NCI-H1436 (cell line): ENCODE data around the gene INPP5D.
"Not testable (repeated sequence)": the region's sequence is repeated elsewhere in the genome, so short reads cannot be mapped to it uniquely, and the experiment has no call there.

Source experiments
- DNase-seq: peaks from one replicate; lab custom pipeline; 2025; lab: John Stamatoyannopoulos, UW

The INPP5D gene

DNA sequence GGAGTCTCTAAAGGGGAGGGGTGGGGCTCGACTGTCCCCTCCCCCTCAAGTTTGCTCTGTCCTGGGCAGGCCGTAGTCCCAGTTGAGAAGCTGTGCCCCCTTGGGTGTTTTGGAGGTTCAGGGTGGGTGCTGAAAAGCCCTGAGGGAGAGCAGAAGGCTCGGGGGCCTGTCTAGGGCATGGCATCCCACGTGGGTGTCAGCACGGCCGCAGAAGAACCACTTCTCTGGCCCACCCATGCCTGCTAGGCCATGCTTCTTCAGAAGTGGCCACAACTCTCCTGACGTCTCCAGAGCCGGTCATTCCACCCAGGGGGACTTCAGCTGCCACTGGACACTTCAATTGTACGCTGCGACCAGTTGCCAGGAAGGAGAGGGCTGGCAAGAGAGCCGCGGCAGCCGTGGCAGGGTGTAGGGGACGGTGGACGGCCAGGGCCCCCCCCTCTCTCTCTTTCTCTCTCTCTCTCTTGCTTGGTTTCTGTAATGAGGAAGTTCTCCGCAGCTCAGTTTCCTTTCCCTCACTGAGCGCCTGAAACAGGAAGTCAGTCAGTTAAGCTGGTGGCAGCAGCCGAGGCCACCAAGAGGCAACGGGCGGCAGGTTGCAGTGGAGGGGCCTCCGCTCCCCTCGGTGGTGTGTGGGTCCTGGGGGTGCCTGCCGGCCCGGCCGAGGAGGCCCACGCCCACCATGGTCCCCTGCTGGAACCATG is at the start of gene INPP5D:
TSS of gene INPP5D (plus strand) at position 546 of the 704 bp plus-strand sequence. CDS start at position 683, 137 bp downstream.
- no peak for DNase-seq

DNA sequence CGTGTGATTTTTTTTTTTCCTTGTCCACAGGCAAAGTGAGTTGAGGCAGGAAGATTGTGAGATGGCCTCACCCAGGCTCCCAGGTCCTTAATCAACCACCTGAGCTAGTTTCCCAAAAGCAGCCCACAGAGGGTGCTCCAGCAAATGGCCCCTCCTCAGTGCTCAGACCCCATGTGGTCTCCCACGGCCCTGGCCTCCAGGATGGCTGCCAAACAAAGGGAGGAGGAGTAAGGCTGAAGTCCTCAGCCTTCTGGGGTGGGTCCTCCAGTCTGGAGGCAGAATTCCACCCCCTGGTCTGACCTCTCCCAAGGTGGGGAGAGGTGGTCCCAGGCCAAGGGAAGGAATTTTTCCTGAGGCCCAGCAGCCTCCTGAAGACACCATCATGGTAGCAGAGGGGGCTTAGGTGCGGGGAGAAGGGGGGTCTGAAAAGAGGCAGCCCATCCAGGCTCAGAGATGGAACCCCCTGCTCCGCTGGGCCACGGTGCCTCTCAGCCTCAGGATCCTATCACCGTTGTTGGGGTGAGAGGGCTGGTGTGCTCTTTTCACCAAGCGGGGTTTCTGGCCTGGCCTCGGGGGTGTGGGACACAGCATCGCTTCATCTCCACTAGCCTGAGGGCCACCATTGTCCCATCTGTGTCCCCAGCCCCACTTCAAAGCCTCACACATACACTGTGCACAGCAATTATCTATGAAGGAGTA is 49.4 kb upstream of the INPP5D start:
- no peak for DNase-seq

DNA sequence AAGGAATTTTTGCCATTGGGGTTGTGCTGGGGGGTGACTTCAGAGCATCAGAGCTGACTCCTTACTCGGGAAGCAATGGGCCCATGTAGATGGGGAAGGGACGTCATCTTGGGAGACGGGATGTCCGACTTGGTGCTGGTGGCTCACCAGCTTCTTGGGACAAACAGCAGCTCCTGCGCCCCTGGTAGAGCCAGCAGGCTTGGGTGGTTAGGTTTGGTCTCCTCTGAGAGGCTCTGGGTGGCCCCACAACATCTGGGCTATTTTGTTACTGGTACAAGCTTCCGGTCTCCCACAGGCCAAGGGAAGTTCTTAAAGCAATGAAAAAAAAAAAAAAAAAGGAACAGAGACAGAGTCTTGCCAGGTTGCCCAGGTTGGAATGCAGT is 48.9 kb upstream of the INPP5D start:
- no peak for DNase-seq

DNA sequence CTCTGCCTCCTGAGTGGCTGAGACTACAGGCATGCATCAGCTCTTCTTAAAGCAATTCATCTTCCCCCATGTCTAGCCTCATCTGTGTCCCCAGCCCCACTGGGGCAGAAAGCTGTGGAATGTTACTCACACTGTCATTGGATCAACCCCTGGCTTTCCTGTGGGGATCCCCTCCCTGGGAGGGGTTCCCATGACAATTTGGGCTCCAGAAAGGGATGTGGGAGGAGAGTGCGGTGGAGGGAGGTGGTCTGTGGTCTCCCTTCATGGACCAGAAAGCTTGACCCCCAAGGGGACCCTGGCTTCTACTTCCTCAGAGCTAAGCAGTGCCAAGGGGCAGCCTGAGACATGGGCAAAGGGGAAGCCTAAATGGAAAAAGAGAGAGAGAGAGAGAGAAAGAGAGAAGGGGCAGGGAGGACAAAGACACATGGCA is 48.4 kb upstream of the INPP5D start:
- no peak for DNase-seq

DNA sequence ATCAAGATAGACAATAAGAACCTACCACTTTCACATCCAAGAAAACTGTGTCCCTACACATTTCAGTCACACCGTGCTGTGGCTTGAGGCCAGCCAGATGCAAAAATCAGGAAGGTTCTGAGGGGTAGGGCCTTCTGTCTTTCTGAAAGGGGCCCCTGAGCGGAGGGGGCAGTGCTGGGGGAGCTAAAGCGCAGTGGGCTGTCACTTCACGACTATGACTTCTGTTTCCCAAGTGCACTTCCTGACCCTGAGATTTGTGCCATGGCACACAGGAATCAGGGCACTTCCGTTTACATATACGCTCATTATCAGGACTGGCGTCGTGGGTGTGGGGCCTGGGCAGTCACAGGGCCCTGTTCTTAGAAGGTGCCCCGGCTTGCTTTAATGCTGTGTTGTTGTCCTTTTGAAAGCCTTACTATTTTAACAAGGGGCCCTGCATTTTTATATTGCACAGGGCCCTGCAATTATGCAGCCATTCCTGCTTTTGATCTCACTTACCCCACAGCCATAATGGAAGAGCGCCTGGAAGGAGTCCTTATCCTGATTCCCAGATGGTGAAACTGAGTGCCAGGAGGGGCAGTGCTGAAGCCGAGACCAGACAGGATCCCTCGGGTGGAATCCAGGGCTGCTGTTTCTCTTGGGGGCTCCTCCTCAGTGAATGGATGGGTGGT is 47.7 kb upstream of the INPP5D start:
- no peak for DNase-seq

DNA sequence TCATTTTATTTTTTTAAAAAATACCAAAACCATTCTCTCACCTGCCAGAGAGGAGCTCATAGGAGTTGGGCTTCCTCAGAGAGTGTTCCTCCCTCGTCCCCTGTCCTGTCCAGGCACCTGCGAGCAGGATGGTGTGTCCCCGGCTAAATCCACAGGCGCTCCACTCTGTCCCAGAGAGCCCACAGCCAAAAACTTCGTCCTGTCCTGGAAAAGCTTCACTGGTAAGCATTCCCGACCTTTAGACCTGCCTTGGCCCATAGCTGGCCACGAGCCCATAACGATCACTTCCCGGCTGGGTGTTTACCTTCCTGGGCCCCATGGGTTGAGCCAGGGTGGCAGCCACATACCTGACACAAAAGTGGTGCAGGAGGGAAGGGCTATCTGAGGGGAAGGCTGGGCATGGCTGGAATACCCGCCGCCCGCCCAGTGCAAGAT is 47.1 kb upstream of the INPP5D start, which contains the start of gene NGEF:
TSS of gene NGEF (minus strand) at position 230 of the 435 bp plus-strand sequence. CDS start 38,366 bp downstream, outside the sequence.
- no peak for DNase-seq

DNA sequence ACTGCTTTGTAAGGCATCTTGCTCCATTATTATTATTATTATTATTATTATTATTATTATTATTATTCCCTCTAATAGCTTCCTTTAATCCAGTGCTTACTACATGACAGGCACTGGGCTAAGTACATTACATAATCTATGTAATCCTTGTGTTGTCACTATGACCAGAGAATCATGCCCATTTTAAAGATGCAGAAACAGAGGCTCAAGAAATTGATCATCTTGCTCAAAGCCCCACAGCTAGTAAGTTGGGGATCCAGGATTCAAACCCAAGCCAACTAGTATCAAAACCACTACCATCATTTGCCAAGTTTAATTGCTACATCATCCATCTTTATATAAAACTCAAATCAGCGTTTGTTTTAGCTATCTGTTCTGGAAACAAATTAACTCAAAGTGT is 46.5 kb upstream of the INPP5D start:
- DNase-seq: no peak

DNA sequence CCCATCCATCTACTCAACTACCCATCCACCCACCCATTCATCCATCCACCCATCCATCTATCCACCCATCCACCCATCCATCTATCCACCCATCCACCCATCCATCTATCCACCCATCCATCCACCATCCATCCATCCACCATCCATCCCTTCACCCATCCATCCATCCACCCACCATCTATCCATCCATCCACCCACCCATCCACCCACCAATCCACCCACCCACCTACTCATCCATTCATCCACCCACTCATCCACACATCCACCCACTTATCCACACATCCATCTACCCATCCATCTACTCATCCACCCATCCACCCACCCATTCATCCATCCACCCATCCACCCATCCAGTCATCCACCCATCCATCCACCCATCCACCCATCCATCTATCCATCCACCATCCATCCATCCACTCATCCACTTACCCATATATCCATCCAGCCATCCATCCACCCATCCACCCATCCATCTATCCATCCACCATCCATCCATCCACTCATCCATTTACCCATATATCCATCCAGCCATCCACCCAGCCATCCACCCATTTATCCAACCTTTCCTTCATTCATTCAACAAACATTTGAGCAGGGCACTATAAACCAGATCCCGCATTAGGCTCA is 45.0 kb upstream of the INPP5D start:
- DNase-seq: no peak

DNA sequence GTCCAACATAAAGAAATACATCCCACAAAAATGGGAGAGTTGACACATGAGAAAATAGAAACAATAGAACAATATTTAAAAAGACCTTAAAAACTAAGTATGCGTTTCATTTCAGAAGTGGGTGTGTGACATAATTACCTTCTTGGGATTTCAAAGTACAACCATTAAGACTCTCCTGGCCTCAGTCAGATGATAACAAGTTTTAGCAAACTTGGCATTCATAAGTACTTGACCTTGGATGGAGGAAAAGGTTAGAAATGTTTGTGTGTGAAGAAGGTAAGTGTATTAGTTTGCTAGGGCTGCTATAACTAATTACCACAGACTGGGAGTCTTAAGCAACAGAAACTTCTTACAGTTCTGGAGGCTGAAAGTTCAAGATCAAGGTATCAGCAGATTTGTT is 42.2 kb upstream of the INPP5D start:
- no peak for DNase-seq

DNA sequence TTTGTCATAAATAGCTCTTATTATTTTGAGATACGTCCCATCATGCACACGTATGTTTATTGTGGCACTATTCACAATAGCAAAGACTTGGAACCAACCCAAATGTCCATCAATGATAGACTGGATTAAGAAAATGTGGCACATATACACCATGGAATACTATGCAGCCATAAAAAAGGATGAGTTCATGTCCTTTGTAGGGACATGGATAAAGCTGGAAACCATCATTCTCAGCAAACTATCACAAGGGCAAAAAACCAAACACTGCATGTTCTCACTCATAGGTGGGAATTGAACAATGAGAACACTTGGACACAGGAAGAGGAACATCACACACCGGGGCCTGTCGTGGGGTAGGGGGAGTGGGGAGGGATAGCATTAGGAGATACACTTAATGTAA is 40.5 kb upstream of the INPP5D start:
- DNase-seq: not testable (repeated sequence)

DNA sequence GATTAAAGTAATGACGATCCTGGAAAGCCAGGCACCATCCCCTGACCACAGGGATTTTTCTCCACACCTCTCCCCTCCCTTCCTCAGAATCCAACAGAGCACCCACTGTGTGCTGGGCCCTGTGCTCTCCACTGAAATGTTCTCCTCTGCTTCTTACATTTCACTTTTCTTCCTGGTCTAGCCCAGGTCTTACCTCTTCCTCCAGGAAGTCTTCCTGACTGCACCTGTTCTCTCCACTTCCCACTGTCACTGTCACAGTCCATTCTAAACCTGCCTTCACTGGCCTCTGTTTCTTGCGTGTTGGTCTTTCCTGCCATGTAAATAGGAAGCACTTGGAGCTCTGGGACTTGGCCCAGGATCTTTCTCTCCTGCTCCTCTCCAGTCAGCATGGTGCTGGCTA is 39.7 kb upstream of the INPP5D start:
- no peak for DNase-seq

DNA sequence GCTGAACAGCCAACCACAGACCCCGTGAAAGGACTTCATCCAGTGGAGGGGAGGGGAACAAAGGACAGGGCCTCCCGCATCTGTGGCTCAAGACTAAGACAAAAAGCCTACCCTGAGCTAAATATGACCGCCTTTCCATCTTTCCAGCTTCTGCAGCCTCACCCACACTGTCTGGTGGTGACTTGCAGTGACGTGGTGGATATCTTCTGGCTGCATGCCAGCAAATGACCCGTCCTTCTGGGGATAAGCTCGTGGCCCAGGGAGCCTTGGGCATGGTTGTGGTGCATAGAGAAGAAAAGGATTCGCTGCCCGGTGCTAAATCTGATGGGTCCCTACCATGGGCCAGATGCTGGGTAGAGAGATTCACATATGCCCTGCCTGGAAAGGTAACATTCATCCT is 38.4 kb upstream of the INPP5D start:
- DNase-seq: no peak

DNA sequence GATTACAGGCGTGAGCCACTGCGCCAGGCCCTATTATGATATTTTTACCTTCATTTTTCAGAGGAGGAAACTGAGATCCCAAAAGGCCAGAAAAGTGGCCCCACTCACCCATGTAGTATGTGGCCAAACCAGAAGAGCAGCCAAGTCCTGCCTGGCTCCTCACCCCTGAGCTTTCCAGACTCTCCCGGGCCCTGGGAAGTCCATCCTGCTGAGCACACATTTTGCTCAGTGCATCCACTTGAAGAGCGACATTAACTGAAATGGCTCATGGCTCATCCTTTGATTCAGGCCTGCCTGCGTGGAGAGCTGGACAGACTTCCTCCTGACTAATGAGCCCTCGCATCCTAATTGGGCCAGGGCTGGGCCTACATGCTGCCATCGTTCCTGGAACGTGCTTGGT is 37.6 kb upstream of the INPP5D start:
- DNase-seq: no peak

DNA sequence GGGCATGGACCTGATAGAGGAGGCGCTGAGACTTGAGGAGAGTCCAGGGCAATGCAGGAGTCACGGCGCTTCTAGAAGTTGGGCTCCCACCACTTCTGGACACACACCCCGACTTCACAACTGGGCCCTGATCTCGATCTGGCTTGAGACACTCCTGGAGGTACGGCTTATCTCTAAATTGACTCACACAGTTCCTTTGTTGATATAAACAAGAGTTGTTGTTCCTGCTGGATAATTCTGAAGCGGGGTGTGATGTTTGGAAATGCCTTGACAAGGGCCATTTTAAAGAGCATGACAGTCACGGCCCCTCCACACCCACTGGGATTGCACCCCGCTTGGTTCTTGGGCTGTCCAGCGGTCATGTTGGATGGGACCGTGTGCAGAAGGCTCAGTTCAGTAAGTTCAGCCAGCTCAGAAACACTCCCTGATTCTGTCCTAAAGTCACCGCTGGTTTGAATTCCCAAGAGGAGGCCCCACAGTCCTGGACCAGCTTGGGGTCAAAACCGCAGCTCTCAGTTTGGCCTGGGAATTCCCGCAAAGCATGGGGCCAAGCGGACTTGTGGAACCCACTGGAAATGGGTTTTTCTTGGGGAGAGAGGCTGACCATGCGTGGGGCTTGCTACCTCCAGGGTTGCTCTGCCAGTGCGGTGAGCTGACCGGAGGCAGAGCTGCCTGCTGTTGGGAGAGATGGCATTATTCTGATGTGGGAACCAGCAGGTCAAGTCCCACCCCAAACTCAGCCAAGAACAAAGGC is 37.0 kb upstream of the INPP5D start:
- DNase-seq: no peak

DNA sequence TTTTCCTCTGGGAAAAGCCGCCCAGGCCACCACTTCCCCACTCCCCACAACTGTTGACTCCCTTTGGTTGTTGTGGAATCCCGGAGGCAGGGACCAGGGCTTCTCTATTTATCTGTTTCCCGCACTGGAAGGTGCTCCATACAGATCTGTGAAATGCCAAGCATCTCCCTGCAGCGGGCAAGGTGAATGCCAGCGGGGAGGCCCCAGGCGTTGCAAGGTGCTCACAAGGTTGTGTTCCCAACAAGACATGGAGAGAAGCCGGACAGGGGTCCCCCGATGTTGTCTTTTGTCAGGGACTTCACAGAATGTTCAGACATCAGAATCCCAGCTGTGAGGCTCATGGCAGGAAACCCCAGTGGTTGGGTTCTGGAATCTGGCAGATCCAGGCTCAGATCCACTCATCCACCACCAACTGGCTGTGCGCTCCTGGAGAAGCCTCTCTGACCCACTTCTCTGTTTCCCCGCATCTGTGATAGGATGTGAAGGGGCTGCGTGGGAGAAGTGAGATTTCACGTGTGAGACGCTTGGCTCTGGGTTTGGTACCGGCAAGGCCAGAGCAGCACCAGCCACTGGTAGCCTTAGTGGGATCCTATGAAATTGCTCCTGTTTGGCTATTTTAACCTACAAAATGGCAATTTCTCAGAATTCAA is 36.3 kb upstream of the INPP5D start:
- no peak for DNase-seq

DNA sequence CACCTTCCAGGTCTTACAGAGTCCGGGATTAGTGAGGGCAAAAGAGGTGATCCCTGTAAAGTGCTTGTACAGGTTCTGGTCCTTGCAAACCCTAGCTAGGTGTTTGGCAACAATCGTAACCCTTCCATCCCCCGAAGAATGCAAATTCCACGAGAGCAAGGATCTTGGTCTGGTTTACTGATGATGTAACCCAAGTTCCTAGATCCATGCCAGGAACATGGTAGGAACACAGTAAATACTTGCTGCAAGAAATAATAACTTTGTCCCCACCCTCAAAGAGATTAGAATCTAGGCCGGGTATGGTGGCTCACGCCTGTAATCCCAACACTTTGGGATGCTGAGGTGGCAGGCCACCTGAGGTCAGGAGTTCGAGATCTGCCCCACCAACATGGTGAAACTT is 34.4 kb upstream of the INPP5D start:
- no peak for DNase-seq

DNA sequence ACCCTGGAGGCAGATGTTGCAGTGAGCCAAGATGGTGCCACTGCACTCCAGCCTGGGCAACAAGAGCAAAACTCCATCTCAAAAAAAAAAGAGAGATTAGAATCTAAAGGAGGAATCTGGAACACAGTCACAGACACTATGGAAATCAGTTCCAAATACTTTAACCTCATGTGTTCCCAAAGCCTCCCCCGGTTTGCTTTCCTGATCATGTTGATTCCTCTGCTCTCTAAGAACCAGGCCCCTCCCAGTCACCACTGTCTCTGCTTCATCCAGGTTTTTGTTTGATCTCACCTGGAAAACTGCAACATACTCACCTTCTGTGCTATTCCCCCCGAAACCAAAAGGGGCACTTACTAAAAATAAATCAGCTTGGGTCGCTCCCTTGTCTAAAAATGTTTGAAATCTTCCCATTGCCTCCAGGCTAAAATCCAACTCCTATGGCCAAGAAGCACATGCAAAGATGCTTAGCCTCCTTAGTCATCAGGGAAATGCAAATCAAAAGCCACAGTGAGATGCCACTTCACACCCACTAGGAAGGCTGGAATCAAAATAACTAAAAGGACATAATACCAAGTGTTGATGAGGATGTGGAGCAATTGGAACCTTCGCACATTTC is 33.8 kb upstream of the INPP5D start:
- DNase-seq: no peak

DNA sequence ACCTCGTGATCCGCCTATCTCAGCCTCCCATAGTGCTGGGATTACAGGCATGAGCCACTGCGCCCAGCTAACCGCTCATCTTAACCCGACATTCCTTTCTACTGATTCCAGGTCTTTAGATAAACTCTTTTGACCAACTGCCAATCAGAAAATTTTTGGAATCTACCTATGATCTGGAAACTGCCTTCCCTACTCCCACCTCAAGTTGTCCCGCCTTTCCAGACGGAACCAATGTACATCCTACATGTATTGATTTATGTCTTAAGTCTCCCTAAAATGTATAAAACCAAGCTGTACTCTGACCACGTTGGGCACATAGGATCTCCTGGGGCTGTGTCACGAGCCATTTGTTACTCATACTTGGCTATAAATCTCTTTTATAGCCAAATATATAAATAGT is 30.8 kb upstream of the INPP5D start:
- DNase-seq: no peak

DNA sequence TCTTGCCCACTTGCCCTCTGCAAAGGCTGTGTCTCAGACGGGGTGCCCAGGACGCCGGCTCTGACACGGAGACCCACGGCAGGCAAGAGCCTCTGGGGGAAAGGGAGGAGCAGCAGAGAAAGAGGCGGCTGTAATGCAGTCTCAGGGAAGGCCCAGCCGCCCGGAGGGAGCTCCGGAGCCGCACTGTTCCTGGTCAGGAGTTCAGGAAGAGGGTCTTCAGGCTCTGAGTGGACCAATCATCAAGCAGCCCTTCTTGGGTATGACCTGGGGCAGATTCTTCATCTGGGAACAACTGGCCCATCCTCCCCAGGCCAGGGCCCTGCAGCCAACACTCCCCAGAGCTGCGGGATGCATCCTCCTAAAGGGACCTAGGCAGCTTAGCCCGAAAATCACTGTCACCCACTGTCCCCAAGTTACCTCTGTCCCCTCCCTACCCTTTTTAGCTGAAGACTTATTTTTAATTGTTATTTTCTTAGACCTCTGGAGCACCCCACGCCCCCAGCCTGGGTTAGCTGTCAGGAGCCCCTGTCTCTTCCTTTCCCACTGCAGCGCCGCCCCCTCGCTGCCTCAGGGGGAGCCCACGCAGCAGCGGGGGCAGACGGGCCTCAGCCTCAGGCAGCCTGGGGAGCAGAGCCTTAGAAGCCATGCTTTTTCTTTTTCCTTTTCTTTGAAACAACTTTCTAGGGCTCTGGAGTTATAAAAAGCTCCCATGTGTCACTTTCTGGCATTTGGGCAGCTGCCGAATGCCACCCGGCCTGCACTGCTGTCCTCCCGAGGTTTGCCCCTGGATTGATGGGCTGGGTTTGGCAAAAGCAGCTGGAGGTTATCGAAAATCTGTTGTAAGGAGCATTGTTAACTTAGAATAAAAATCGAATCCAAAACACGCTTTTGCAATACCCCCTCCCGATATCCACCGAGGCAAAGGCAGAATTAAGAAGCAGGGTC is 28.3 kb upstream of the INPP5D start:
- DNase-seq: no peak
